SW480 (cell line): ENCODE results near the gene LGMN.
"Not testable (repeated sequence)": the region's sequence is repeated elsewhere in the genome, so short reads cannot be mapped to it uniquely, and the experiment has no call there.

Experiments used
- DNase-seq: peaks from one replicate; pipeline ENCODE4 v3.0.0-alpha.2; 2016; ENCODE audit warnings: low spot score

The LGMN gene

DNA sequence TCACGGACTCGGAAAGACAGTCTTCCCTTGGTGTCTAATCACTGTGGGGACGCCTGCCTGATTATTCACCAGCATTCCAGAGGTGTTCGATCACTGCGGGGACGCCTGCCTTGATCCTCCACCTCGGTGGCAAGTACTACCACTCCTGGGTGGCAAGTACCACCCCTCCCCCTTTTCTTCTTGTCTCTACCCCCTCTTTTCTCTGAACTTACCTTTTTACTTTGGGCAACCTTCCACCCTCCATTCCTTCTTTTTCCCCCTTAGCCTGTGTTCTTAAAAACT, 12.0 kb upstream of the LGMN start:
- DNase-seq = no peak

DNA sequence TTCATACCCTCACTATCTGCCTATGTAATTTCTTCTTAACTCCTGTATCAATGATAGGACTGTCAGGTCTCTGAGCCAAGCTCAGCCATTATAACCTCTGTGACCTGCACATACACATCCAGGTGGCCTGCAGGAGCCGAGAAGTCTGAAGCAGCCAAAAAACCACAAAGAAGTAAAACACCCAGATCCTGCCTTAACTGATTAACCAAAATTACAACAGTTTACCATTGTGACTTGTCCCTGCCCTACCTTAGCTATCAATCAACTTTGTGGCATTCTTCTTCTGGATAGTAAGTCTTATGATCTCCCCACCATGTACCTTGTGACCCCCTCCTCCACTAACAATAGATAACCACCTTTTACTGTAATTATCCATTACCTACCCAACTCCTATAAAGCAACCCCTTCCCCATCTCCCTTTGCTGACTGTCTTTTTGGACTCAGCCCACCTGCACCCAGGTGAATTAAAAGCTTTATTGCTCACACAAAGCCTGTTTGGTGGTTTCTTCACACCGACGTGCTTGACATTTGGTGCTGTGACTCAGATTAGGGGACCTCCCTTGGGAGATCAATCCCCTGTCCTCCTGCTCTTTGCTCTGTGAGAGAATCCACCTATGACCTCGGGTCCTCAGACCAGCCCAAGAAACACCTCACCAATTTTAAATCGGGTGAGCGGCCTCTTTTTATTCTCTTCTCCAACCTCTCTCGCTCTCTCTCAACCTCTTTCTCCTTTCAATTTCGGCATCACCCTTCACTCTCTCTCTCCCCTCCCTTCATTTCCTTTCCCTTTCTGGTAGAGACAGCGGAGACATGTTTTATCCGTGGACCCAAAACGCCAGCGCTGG, 11.5 kb upstream of the LGMN start:
- DNase-seq = no peak

DNA sequence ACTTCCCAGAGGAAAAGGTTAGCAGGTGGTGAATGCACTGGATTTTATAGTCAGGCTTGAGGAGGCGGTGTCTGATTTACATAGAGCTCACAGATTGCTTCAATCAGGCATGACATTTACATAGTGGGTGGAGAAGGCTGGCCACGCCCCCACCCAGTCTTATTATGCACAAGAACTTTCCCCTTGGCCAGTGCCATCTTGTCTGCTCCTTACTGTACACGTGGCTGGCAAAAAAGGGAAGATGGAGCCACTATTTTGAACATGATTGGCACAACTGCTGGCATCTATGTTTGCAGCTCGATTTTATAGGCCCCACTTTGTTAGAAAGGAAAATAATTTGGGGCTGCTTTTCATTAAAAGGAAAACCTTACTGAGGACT, 10.9 kb upstream of the LGMN start:
- DNase-seq = peak; percentile 84

DNA sequence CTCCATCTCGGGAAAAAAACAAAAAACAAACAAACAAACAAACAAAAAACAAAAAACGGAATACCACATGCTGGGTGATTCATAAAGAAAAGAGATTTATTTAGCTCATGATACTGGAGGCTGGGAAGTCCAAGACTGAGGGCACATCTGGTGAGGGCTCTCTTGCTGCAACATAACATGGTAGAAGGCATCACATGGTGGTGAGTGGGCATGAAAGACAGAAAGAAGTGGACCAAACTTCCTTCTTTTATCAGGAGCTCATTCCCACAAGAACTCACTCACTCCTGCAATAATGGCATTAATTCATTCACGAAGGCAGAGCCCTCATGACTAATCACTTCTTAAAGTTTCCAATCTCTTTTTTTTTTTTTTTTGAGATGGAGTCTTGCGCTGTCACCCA, 8.0 kb upstream of the LGMN start:
- no peak for DNase-seq

DNA sequence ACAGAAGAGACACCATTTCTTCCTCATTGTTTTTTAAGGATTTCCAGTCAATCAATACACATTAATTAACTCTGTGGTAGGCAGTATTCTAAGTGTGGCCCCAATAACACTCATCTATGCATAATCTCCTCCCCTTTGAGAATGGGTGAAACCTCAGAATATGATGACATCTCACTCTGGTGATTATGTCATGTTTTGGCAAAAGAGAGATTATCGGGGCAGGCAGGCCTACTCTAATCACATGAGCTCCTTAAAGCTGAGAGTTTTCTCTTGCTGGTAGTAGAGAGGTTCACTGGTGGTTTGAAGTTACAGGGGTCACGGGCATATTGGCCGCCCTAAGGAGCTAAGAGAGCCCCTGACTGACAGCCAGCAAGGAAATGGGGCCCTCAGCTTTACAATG, 7.1 kb upstream of the LGMN start:
- no peak for DNase-seq

DNA sequence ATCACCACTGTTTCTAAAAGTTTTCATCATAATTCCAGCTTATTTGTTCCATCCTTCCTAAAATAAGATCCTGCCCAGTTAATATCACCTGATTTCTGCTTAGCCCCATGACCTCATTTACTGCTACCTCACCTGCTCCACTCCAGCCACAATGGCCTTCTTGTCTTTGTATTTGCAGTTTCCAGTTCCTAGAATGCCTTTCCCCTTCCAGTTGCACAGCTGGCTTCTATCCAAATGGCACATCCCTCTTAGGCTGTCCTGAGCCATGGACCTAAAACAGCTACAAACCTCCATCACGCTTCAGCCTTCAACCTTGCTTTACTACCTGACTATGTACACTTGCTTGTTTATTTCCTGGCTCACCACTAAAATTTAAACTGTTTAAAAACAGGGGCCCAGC, 6.5 kb upstream of the LGMN start:
- DNase-seq = peak; percentile 33

DNA sequence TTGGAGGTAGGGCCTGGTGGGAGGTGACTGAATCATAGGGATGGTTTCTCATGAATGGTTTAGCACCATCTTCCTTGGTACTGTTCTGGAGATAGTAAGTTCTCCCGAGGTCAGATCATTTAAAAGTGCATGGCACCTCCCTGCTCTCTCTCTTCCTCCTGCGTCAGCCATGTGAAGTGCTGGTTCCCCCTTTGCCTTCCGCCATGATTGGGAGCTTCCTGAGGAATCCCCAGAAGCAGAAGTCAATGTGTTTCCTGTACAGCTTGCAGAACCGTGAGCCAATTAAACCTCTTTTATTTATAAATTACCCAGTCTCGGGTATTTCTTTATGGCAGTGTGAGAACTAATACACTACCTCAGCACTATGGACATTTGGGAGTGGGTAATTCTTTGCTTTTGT, 4.8 kb upstream of the LGMN start:
- DNase-seq = no peak

DNA sequence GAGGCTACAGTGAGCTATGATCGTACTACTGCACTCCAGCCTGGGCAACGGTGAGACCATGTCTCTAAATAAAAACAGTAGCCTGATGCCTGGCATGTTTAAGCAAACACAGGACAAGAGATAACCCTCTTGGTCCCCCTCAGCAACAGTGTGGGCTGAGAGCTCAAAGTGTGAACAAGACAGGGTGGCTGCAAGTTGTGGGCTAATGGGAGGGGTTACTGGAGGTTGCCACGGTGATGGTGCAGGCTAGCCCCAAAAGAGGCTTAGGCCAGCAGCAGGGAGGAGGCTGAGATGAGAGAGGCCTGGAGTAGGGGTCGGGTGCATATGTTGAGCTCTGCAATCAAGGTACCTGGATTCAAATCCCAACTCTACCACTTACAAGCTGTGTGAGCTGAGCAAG, 3.4 kb upstream of the LGMN start:
- no peak for DNase-seq

DNA sequence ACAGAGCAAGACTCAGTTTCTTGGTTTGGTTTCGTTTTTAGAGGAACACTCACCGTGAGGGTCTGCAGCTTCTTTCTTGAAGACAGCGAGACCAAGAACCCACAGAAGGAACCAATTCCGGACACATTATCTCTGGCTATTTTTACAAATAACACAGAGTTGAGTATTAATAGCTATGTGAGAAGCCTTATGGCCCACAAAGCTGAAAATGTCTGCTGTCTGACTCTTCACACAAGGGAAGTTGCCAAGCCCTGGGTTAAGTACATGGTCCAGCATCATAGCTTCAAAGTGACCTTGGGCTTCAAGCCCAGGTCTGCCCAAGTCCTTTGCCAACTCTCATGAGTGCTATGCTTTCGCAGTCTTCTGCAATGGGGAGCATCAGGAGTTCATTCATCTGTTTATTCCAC, 2.6 kb upstream of the LGMN start:
- no peak for DNase-seq

DNA sequence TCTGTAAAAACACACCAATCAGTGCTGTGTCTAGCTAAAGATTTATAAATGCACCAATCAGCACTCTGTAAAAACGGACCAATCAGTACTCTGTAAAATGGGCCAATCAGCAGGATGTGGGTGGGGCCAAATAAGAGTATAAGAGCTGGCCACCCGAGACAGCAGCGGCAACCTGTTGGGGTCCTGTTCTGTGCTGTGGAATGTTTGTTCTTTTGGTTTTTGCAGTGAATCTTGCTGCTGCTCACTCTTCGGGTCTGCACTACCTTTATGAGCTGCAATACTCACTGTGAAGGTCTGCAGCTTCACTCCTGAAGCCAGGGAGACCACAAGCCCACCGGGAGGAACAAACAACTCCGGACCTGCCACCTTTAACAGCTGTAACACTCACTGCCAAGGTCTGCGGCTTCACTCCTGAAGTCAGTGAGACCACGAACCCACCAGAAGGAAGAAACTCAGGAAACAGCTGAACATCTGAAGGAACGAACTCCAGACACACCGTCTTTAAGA, 1.8 kb upstream of the LGMN start:
- not testable (repeated sequence) for DNase-seq

DNA sequence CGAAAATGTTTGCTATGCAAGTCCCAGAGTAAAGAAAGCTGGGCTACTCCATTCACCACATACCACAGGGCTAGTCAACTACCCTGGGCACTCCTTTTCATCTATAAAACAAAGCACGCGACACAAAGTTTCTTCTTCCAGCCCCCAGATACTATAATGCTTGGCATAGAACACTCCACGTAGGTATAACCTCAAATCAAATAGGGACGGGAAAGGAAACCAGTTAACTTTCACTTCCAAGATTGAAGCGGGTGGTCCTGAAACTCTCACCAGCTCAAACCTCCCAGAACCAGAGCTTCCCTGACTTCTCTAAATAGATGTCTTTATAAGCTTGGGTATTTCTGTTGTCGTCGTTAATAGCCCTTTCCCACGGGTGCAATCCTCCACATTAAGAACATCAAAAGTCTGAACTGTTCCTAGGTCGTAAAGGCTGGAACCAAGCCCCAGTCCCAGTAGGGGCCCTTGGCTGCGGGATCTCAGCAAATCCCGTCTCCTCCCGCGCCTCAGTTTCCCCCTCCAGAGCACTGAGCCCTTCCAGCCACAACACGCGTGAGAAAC, 647 bp downstream of the LGMN start:
- peak; percentile 52 for DNase-seq

DNA sequence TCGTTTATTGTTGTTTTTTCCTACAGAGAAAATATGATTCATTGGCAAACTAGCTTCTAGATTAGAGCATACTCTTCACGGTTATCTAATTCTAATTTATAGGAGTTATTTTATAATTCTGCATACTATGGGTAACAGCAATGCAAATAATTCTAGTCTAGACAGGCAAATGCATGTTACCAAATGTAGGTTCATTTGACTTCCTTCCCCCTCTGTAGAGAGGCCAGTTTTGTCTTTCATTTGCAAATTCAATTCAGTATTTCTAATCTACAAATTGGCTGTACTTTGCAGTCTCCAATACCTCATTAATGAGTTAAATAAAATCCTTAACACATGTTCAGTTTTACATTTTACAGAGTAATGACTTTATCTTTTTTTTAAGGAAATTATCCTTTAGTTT, 4.2 kb downstream of the LGMN start:
- DNase-seq = no peak

DNA sequence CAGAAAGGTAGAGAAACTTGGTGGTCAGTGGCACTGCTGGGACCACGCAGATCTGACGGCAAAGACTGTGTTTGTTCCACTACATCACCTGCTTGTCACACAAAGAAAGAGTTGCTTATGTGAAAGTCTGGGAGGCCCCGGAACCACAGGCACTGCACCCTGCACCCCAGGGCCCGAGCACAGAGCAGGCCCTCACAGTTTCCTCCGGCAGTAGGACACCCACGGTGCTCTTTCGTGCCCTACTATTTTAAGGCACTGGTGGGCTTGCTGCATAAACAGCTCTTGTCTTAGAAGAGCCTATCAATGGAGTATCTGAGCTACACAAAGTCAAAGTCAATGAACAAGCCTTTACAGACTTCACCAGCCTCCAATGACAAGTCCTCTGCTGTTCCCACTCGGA, 8.0 kb downstream of the LGMN start:
- no peak for DNase-seq

DNA sequence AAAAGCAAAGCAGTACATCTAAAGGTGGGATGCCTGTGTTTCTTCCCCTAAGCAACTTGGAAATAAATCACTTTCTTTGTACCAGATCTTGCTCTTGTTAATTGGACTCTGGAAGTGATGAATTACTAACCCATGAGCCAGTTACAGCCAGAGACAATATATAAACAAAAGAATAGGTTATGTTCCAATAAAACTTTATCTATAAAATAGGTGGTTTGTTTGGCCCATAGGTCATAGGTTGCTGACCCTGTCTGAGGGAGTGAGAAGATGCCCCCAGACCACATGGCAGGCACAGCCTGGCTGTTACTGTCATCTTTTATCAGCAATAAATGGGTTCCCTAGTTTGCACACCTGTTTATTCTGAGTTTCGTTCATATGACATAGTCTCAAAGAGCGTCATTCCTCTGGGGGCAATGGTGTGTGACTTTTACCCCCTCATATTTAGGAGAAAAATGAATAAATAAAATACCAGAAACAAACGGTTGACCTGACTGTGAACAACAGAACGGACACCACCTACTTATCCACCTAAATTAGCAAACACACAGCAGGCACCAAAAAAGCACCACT, 10.7 kb downstream of the LGMN start:
- DNase-seq = no peak

DNA sequence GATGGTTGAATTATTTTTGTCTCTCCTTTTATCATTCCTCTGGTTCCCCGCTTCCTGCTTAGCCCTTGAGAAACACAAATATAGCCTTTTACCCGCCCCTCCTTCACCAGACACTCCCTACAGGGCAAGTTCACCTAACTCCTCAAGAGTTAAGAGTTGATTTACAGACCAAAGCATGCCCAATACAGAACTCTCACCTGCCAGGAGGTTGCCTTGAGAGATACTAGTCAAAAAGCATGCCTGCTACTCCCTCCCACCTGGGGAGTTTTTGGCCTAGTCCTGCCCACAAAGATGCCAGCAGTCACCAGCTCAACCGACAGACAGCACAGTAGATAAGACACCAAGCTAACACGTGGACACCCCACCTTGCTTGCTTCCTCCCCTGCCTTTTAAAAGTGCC, 11.2 kb downstream of the LGMN start:
- no peak for DNase-seq

DNA sequence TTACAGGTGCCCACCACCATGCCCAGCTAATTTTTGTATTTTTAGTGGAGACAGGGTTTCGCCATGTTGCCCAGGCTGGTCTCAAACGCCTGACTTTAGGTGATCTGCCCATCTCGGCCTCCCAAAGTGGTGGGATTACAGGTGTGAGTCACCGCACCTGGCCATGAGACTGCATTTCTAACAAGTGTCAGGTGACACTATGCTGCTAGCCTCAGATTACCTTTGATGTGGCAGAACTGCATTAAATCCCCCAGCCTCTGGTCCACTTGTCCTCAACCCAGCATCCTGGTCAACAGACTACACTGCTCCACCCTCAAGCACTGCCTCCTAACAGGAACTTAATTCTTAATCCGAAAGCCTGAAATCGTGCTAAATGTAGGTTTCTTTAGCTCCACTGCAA, 13.1 kb downstream of the LGMN start:
- DNase-seq = peak; percentile 73

DNA sequence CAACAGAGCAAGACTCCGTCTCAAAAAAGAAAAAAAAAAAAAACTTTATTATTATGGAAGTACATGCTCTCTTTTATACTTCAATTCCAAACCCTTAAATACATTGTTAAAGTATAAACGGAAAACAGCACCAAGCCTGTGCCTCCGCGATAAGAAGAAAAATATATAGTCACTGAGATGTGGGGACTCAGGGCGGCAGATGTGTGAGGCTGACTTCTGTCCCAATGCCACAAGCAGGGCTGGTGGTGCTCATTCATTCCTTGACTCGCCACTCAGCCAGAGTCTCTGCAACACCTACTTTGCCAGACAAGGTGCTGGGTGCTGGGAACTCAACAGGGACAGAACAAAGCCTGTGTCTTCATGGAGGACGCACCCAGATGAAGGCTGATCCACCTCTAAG, 13.8 kb downstream of the LGMN start:
- DNase-seq = no peak

DNA sequence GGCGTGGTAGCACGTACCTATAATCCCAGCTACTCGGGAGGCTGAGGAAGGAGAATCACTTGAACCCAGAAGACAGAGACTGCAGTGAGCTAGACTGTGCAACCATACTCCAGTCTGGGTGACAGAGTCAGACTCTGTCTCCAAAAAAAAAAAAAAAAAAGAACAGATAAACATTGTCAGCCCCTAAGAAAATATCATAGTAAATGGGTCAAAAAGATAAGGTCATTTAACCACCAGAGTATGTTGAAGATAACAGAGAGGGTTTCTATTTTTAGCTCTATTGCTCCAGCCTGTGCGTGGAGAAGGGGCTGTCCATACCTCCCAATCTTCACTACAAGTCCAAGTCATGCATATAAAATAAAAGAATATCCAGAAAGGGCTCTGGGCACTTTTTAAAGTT, 15.4 kb downstream of the LGMN start:
- no peak for DNase-seq

DNA sequence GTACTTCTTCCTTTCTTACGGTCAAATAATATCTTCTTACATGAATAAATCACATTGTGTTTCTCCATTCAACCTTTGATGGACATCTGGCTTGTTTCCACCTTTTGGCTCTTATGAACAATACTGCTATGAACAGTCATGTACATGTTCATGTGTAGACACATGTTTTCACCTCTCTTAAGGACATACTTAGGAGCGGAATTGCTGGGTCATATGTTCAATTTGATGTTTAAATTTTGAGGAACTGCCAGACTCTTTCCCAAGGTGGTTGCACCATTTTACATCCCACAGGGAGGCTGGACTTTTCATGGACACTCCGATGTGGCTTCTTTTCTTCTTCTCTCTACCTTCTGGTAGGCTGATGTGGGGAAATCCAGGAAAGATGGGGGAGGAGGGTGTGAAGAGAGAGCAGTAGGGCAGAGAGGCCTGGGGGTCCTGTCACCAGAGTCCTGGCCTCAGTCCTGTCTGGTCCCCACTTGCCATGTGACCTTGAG, 16.8 kb downstream of the LGMN start:
- no peak for DNase-seq

DNA sequence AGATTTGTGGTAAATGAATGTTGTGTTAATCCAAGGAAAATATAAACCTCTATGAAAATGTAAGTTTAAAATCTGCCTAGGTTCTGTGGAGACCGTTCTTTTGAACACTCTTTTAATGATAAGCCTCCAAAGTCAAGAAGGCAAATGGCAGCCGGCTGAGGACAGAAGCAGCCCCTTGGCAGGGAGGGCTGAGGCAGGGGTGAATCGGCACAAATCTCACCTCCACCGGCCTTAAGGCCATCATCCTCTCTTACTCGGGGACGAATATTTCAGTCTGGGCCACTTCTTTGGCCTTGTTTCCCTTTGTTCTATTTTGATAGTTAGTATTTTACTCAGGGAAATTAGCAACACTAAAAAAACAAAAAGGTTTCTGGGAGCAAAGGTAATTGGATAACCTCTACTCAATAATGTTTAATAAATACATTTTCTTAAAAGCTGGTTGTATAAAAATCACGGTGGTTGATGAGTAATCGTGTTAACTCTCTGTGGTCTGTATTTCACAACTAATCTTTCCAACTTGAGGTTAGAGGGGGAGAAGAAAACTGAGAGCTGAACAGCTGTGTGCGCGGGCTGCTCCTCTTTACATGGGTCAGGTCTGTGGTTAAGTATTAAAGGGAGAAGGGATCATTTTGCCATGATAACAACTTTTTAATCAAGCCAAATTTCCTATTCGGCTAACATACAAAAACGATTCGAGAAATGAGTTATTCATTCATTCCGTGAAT, 18.6 kb downstream of the LGMN start:
- peak; percentile 82 for DNase-seq

DNA sequence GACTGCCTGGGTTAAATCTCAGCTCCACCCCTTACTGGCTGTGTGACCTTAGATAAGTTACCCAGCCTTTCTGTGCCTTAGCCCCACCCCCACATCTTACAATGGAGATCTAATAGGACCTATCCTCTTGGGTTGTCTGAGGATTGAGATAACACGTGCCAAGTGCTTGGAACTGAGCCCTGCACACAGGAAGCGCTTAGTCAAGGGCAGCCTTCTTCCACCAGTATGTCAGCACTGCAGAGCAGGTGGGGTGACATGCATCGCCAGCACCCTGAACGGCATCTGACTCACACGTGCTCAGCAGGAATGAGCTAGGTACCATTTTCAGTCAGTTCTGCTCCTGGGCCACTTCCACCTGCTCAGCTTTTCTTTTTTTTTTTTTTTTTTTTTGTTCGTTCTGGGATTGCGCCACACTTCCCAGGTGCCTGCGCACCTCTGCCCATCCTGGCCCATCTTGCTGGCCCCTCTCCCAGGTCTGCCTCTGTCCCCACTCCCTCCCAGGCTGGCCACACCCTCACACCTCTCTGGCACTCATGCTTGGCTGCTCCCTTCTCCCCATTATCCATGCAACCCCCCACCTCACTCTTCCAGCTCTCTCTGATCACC, 19.6 kb downstream of the LGMN start:
- peak; percentile 43 for DNase-seq

DNA sequence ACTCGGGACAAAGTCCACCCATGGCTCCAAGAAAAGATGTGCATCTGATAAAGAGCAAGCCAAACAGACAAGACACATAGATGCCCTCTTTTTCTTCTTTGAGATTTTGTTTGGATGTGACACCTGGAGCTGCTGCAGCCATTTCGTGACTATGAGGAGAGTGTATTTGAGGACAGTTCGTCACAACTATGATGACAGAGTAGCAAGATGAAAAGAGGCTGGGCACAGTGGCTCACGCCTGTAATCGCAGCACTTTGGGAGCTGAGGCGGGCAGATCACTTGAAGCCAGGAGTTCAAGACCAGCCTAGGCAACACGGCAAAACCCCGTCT, 21.5 kb downstream of the LGMN start:
- no peak for DNase-seq
